GM12878 (cell line): ENCODE measurements around the gene SAAL1. TPM values are rescaled to one million over a fixed set of nuclear protein-coding genes. Genes with fewer than 3 reads are reported as not detected.

Experiments used
- ASH2L ChIP-seq: fragments of 300-600, 200-600 bp; sonication (generic); IDR thresholded peaks from 2 replicates; pipeline ENCODE4 v1.6.1; 2017; ENCODE audit warnings: low read depth, mild to moderate bottlenecking, borderline replicate concordance
- CHD1 ChIP-seq: IDR thresholded peaks from 2 replicates; pipeline ENCODE4 v1.6.1; 2012; ENCODE audit warnings: low read depth, low read length, improper control_type of control experiment
- NR2C1 ChIP-seq: fragments of 450-650 bp; IDR thresholded peaks from 2 replicates; pipeline ENCODE4 v1.6.1; 2017; ENCODE audit warnings: antibody characterized with exemption, mild to moderate bottlenecking, moderate library complexity
- SIN3A ChIP-seq: IDR thresholded peaks from 2 replicates; pipeline ENCODE4 v1.6.1; 2012; ENCODE audit warnings: low read depth, low read length, improper control_type of control experiment
- SMAD1 ChIP-seq: fragments of 450-650 bp; IDR thresholded peaks from 2 replicates; pipeline ENCODE4 v1.6.1; 2018; ENCODE audit warnings: mild to moderate bottlenecking, low read depth; ENCODE audit not compliant: partially characterized antibody
- TAF1 ChIP-seq: IDR thresholded peaks from 2 replicates; pipeline ENCODE4 v1.6.1; 2011; ENCODE audit warnings: mild to moderate bottlenecking, low read depth, low read length, borderline replicate concordance
- ZNF24 ChIP-seq: fragments of 450-650 bp; IDR thresholded peaks from 2 replicates; pipeline ENCODE4 v1.6.1; 2017; ENCODE audit warnings: antibody characterized with exemption, mild to moderate bottlenecking
- polyA plus RNA-seq, 11 experiments: library from polyadenylated mRNA; depleted of rRNA in 4 of 11; unstranded in 6 of 11; stranded (reverse) in 5 of 11; fragments of >200 nt; fragmentation: Nextera tagmentation in 4 of 11; fragmentation: Illumina TruSeq in 1 of 11; extraction: Ambion mirVana in 4 of 11; extraction: Trizol in 1 of 11; gene quantifications; 1 replicate in 1 of 11; 2 replicates in 10 of 11; pipeline versions ENCODE4 v1.2.1 to v1.2.3, GENCODE V29; 2011 to 2016; ENCODE audit warnings: inconsistent platforms in 2 of 11, missing spikeins in 2 of 11, low read depth in 1 of 11
- total RNA-seq, 4 experiments: library from RNA; depleted of rRNA in 3 of 4; stranded (reverse); fragments of >200 nt in 3 of 4; fragmentation: Illumina TruSeq in 1 of 4; extraction: Trizol in 1 of 4; gene quantifications; 2 replicates each; pipeline versions ENCODE4 v1.2.1 to v1.2.3, GENCODE V29; 2013 to 2021
- TF ChIP-seq, protein P1 (sequence below): IDR thresholded peaks from 2 replicates; pipeline ENCODE4 v1.6.1; 2012; ENCODE audit warnings: mild to moderate bottlenecking, low read depth, low read length
- TF ChIP-seq, protein P2 (sequence below): fragments of 450-650 bp; IDR thresholded peaks from 2 replicates; pipeline ENCODE4 v1.6.1; 2017; ENCODE audit warnings: low read depth, mild to moderate bottlenecking, moderate library complexity

Gene SAAL1
- total and polyA plus RNA-seq, 10 of the 15 experiments (the other 5 are each of a cell fraction or from before 2014, with no cell fraction given): 26.3 to 59.4 (median 43.8) TPM

DNA sequence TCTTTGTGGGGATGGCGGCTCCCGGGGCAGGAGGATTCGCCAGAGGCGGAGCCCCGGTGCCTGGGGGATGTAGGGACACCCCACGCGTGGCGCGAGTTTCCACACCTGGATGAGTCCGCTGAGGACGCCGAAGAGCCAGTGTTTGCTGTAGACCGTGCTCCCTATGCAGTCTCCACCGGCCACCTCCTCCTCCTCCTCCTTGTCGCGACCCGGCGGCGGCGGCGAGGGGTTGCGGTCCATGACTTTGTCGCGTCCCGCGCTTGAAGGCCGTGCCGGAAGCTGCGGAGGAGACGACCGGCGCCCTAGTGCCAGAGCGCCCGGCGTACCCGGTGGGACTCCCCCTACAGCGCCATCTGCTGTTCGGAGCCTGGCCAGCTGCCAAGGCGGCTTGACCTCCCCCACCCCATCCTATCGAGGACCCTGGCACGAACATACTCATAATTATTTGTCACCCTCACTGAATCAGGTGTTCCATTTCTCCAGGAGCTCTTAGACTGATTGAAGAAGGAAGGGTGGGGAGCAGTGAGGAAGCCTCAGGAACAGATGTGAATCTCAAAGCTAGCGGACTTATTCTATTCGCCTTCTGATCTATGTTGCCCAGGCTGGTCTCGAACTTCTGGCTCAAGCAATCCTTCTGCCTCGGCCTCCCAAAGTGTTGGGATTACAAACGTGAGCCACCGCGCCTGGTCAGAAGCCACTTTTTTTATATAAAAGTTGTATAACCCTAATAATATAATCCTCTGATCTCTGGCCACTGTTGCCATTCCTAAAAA lies at the start of gene SAAL1 (continued):
- TF ChIP-seq, protein P1, sequence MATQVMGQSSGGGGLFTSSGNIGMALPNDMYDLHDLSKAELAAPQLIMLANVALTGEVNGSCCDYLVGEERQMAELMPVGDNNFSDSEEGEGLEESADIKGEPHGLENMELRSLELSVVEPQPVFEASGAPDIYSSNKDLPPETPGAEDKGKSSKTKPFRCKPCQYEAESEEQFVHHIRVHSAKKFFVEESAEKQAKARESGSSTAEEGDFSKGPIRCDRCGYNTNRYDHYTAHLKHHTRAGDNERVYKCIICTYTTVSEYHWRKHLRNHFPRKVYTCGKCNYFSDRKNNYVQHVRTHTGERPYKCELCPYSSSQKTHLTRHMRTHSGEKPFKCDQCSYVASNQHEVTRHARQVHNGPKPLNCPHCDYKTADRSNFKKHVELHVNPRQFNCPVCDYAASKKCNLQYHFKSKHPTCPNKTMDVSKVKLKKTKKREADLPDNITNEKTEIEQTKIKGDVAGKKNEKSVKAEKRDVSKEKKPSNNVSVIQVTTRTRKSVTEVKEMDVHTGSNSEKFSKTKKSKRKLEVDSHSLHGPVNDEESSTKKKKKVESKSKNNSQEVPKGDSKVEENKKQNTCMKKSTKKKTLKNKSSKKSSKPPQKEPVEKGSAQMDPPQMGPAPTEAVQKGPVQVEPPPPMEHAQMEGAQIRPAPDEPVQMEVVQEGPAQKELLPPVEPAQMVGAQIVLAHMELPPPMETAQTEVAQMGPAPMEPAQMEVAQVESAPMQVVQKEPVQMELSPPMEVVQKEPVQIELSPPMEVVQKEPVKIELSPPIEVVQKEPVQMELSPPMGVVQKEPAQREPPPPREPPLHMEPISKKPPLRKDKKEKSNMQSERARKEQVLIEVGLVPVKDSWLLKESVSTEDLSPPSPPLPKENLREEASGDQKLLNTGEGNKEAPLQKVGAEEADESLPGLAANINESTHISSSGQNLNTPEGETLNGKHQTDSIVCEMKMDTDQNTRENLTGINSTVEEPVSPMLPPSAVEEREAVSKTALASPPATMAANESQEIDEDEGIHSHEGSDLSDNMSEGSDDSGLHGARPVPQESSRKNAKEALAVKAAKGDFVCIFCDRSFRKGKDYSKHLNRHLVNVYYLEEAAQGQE: 0 out of 2 replicates have a peak, but pooled peaks have one; percentile 19
- TF ChIP-seq CHD1 (no peak), NR2C1 (peak; percentile 48), TAF1 (peak; percentile 80), ASH2L (0 out of 2 replicates have a peak, but pooled peaks have one; percentile 55), ZNF24 (peak; percentile 75; the same call in 1 of the 2 replicates), SMAD1 (peak; percentile 34), SIN3A (no peak)
- TF ChIP-seq, protein P2, sequence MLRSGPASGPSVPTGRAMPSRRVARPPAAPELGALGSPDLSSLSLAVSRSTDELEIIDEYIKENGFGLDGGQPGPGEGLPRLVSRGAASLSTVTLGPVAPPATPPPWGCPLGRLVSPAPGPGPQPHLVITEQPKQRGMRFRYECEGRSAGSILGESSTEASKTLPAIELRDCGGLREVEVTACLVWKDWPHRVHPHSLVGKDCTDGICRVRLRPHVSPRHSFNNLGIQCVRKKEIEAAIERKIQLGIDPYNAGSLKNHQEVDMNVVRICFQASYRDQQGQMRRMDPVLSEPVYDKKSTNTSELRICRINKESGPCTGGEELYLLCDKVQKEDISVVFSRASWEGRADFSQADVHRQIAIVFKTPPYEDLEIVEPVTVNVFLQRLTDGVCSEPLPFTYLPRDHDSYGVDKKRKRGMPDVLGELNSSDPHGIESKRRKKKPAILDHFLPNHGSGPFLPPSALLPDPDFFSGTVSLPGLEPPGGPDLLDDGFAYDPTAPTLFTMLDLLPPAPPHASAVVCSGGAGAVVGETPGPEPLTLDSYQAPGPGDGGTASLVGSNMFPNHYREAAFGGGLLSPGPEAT: peak; percentile 65; the same call in 1 of the 2 replicates
